ENCODE results near the gene RCCD1.

RCCD1 gene

GRCh38 chr15:90942354-90943120, 12.1 kb upstream of the RCCD1 start:
- Histone ChIP-seq H3K27me3 (ENCODE audit: control insufficient read depth, insufficient read depth, low read length, poor library complexity, severe bottlenecking) (no peaks in the 10 kb centered on the region), H3K27ac (ENCODE audit: insufficient read depth, low read depth, low read length, poor library complexity, severe bottlenecking) (no peak overlapping the region), H3K36me3 (ENCODE audit: control insufficient read depth, insufficient read depth, low read length) (peaks cover 41% of the 10 kb centered on the region), H3K4me1 (ENCODE audit: control insufficient read depth, insufficient read depth, low read length) (no peaks in the 10 kb centered on the region), H3K4me3 (ENCODE audit: insufficient read depth, low read depth, low read length) (no peak overlapping the region), H3K9me3 (ENCODE audit: control insufficient read depth, low read length) (no peaks in the 10 kb centered on the region)
- WGBS, 2 experiments, result 96 to 98% methylated on average over 12 of the region's 12 CpGs

- WGBS, 2 experiments, result 93% methylated on average over 7 of the region's 7 CpGs
- Histone ChIP-seq H3K9me3 (ENCODE audit: control insufficient read depth, low read length) (no peaks in the 10 kb centered on the region), H3K27ac (ENCODE audit: insufficient read depth, low read depth, low read length, poor library complexity, severe bottlenecking) (no peak overlapping the region), H3K4me1 (ENCODE audit: control insufficient read depth, insufficient read depth, low read length) (no peaks in the 10 kb centered on the region), H3K36me3 (ENCODE audit: control insufficient read depth, insufficient read depth, low read length) (peaks cover 55% of the 10 kb centered on the region), H3K4me3 (ENCODE audit: insufficient read depth, low read depth, low read length) (no peak overlapping the region), H3K27me3 (ENCODE audit: control insufficient read depth, insufficient read depth, low read length, poor library complexity, severe bottlenecking) (no peaks in the 10 kb centered on the region)
These were observed 9.6 kb upstream of the RCCD1 start for GRCh38 chr15:90945091-90945490.

GRCh38 chr15:90946538-90946937, 8.1 kb upstream of the RCCD1 start:
- H3K4me1 ChIP-seq (ENCODE audit: control insufficient read depth, insufficient read depth, low read length), result no peaks in the 10 kb centered on the region
- H3K27ac ChIP-seq (ENCODE audit: insufficient read depth, low read depth, low read length, poor library complexity, severe bottlenecking), result no peak overlapping the region
- H3K27me3 ChIP-seq (ENCODE audit: control insufficient read depth, insufficient read depth, low read length, poor library complexity, severe bottlenecking), result no peaks in the 10 kb centered on the region
- peaks cover 65% of the 10 kb centered on the region for H3K36me3 ChIP-seq (ENCODE audit: control insufficient read depth, insufficient read depth, low read length)
- H3K4me3 ChIP-seq (ENCODE audit: insufficient read depth, low read depth, low read length), result no peak overlapping the region
- no peaks in the 10 kb centered on the region for H3K9me3 ChIP-seq (ENCODE audit: control insufficient read depth, low read length)
- 93 to 97% methylated on average over 16 of the region's 16 CpGs for WGBS, 2 experiments

- Histone ChIP-seq H3K27me3 (ENCODE audit: control insufficient read depth, insufficient read depth, low read length, poor library complexity, severe bottlenecking) (no peaks in the 10 kb centered on the region), H3K36me3 (ENCODE audit: control insufficient read depth, insufficient read depth, low read length) (peaks cover 64% of the 10 kb centered on the region), H3K4me3 (ENCODE audit: insufficient read depth, low read depth, low read length) (no peak overlapping the region), H3K27ac (ENCODE audit: insufficient read depth, low read depth, low read length, poor library complexity, severe bottlenecking) (no peak overlapping the region), H3K4me1 (ENCODE audit: control insufficient read depth, insufficient read depth, low read length) (no peaks in the 10 kb centered on the region), H3K9me3 (ENCODE audit: control insufficient read depth, low read length) (no peaks in the 10 kb centered on the region)
- 95 to 96% methylated on average over 8 of the region's 8 CpGs for WGBS, 2 experiments
These were observed 7.6 kb upstream of the RCCD1 start for GRCh38 chr15:90946941-90947576.

- peaks cover 58% of the 10 kb centered on the region for H3K36me3 ChIP-seq (ENCODE audit: control insufficient read depth, insufficient read depth, low read length)
These were observed 6.9 kb upstream of the RCCD1 start for GRCh38 chr15:90947577-90948357.

GRCh38 chr15:90948506-90948905, 6.2 kb upstream of the RCCD1 start:
- no peak overlapping the region for H3K27ac ChIP-seq (ENCODE audit: insufficient read depth, low read depth, low read length, poor library complexity, severe bottlenecking)
- WGBS, 2 experiments, result 94 to 95% methylated on average over 8 of the region's 8 CpGs
- no peaks in the 10 kb centered on the region for H3K4me1 ChIP-seq (ENCODE audit: control insufficient read depth, insufficient read depth, low read length)

More at GRCh38 chr15:90947577-90948357, 6.9 kb upstream of the RCCD1 start:
- Histone ChIP-seq H3K4me1 (ENCODE audit: control insufficient read depth, insufficient read depth, low read length) (no peaks in the 10 kb centered on the region), H3K27me3 (ENCODE audit: control insufficient read depth, insufficient read depth, low read length, poor library complexity, severe bottlenecking) (no peaks in the 10 kb centered on the region), H3K4me3 (ENCODE audit: insufficient read depth, low read depth, low read length) (no peak overlapping the region), H3K27ac (ENCODE audit: insufficient read depth, low read depth, low read length, poor library complexity, severe bottlenecking) (no peak overlapping the region), H3K9me3 (ENCODE audit: control insufficient read depth, low read length) (no peaks in the 10 kb centered on the region)
- 94 to 95% methylated on average over 18 of the region's 18 CpGs for WGBS, 2 experiments

GRCh38 chr15:90949979-90950675, 4.6 kb upstream of the RCCD1 start:
- no peak overlapping the region for H3K27ac ChIP-seq (ENCODE audit: insufficient read depth, low read depth, low read length, poor library complexity, severe bottlenecking)
- H3K4me1 ChIP-seq (ENCODE audit: control insufficient read depth, insufficient read depth, low read length), result no peaks in the 10 kb centered on the region
- H3K27me3 ChIP-seq (ENCODE audit: control insufficient read depth, insufficient read depth, low read length, poor library complexity, severe bottlenecking), result no peaks in the 10 kb centered on the region
- WGBS, 2 experiments, result 96 to 97% methylated on average over 23 of the region's 23 CpGs
- H3K9me3 ChIP-seq (ENCODE audit: control insufficient read depth, low read length), result no peaks in the 10 kb centered on the region
- H3K36me3 ChIP-seq (ENCODE audit: control insufficient read depth, insufficient read depth, low read length), result peaks cover 40% of the 10 kb centered on the region
- H3K4me3 ChIP-seq (ENCODE audit: insufficient read depth, low read depth, low read length), result no peak overlapping the region

More at GRCh38 chr15:90948506-90948905, 6.2 kb upstream of the RCCD1 start:
- Histone ChIP-seq H3K4me3 (ENCODE audit: insufficient read depth, low read depth, low read length) (no peak overlapping the region), H3K27me3 (ENCODE audit: control insufficient read depth, insufficient read depth, low read length, poor library complexity, severe bottlenecking) (no peaks in the 10 kb centered on the region), H3K36me3 (ENCODE audit: control insufficient read depth, insufficient read depth, low read length) (peaks cover 55% of the 10 kb centered on the region), H3K9me3 (ENCODE audit: control insufficient read depth, low read length) (no peaks in the 10 kb centered on the region)

GRCh38 chr15:90950676-90951075, 4.0 kb upstream of the RCCD1 start:
- Histone ChIP-seq H3K36me3 (ENCODE audit: control insufficient read depth, insufficient read depth, low read length) (peaks cover 39% of the 10 kb centered on the region), H3K9me3 (ENCODE audit: control insufficient read depth, low read length) (no peaks in the 10 kb centered on the region), H3K27ac (ENCODE audit: insufficient read depth, low read depth, low read length, poor library complexity, severe bottlenecking) (no peak overlapping the region), H3K27me3 (ENCODE audit: control insufficient read depth, insufficient read depth, low read length, poor library complexity, severe bottlenecking) (no peaks in the 10 kb centered on the region), H3K4me3 (ENCODE audit: insufficient read depth, low read depth, low read length) (no peak overlapping the region), H3K4me1 (ENCODE audit: control insufficient read depth, insufficient read depth, low read length) (peaks cover under 1% of the 10 kb centered on the region)
- WGBS, 2 experiments, result 96 to 97% methylated on average over 6 of the region's 6 CpGs

GRCh38 chr15:90952901-90953677, 1.6 kb upstream of the RCCD1 start:
- H3K4me3 ChIP-seq (ENCODE audit: insufficient read depth, low read depth, low read length), result no peak overlapping the region
- WGBS, 2 experiments, result 94 to 95% methylated on average over 14 of the region's 14 CpGs
- no peaks in the 10 kb centered on the region for H3K9me3 ChIP-seq (ENCODE audit: control insufficient read depth, low read length)
- no peak overlapping the region for H3K27ac ChIP-seq (ENCODE audit: insufficient read depth, low read depth, low read length, poor library complexity, severe bottlenecking)
- H3K36me3 ChIP-seq (ENCODE audit: control insufficient read depth, insufficient read depth, low read length), result peaks cover 28% of the 10 kb centered on the region
- H3K27me3 ChIP-seq (ENCODE audit: control insufficient read depth, insufficient read depth, low read length, poor library complexity, severe bottlenecking), result peaks cover 12% of the 10 kb centered on the region
- peaks cover 14% of the 10 kb centered on the region for H3K4me1 ChIP-seq (ENCODE audit: control insufficient read depth, insufficient read depth, low read length)

Data from ectodermal cell (in vitro differentiated cells).